SK-N-SH treated with all-trans-retinoic acid at 6 μM for 48 hours (cell line): Measurements from ENCODE around the gene CLCN4.

Source experiments
- ARNTL ChIP-seq: fragments of 450-650 bp; formaldehyde crosslinking; IDR thresholded peaks from 2 replicates; pipeline ENCODE4 v1.5.0; 2020; ENCODE audit warnings: low read depth, mild to moderate bottlenecking, moderate library complexity, borderline replicate concordance
- BACH2 ChIP-seq: fragments of 250-450 bp; sonication (Bioruptor Pico); IDR thresholded peaks from 2 replicates; pipeline ENCODE4 v1.9.0; 2021; ENCODE audit warnings: mild to moderate bottlenecking, borderline replicate concordance
- CREB5 ChIP-seq: fragments of 250-450 bp; sonication (Bioruptor Pico); IDR thresholded peaks from 2 replicates; pipeline ENCODE4 v1.5.1; 2020; ENCODE audit warnings: low read depth, mild to moderate bottlenecking, moderate library complexity
- ESRRG ChIP-seq: fragments of 250-450 bp; sonication (Bioruptor Pico); IDR thresholded peaks from 2 replicates; pipeline ENCODE4 v1.6.1; 2021; ENCODE audit warnings: mild to moderate bottlenecking
- GLIS3 ChIP-seq: fragments of 250-450 bp; sonication (Bioruptor Pico); IDR thresholded peaks from 2 replicates; pipeline ENCODE4 v1.5.0; 2020; ENCODE audit warnings: mild to moderate bottlenecking, moderate library complexity
- ISL1 ChIP-seq: fragments of 250-450 bp; sonication (Bioruptor Pico); IDR thresholded peaks from 2 replicates; pipeline ENCODE4 v2.1.2; 2022; ENCODE audit warnings: mild to moderate bottlenecking, moderate library complexity
- POU6F1 ChIP-seq: fragments of 250-450 bp; sonication (Bioruptor Pico); IDR thresholded peaks from 2 replicates; pipeline ENCODE4 v1.8.0; 2021; ENCODE audit warnings: low read depth, mild to moderate bottlenecking, moderate library complexity, borderline replicate concordance
- RARB ChIP-seq: fragments of 250-450 bp; sonication (Bioruptor Pico); IDR thresholded peaks from 2 replicates; pipeline ENCODE4 v1.8.0; 2021; ENCODE audit warnings: mild to moderate bottlenecking, moderate library complexity
- SNAI2 ChIP-seq: fragments of 250-450 bp; sonication (Bioruptor Pico); IDR thresholded peaks from 2 replicates; pipeline ENCODE4 v1.5.0; 2020; ENCODE audit warnings: mild to moderate bottlenecking, moderate library complexity
- ZFP3 ChIP-seq: fragments of 250-450 bp; sonication (Bioruptor Pico); IDR thresholded peaks from 2 replicates; pipeline ENCODE4 v1.5.0; 2020; ENCODE audit warnings: mild to moderate bottlenecking, moderate library complexity
- ZFP30 ChIP-seq: fragments of 450-650 bp; formaldehyde crosslinking; IDR thresholded peaks from 2 replicates; pipeline ENCODE4 v1.5.0; 2022; ENCODE audit warnings: mild to moderate bottlenecking, moderate library complexity
- TF ChIP-seq, protein P1 (sequence below): fragments of 250-450 bp; sonication (Bioruptor Pico); IDR thresholded peaks from 2 replicates; pipeline ENCODE4 v1.8.0; 2020; ENCODE audit warnings: mild to moderate bottlenecking, moderate library complexity, borderline replicate concordance

DNA sequence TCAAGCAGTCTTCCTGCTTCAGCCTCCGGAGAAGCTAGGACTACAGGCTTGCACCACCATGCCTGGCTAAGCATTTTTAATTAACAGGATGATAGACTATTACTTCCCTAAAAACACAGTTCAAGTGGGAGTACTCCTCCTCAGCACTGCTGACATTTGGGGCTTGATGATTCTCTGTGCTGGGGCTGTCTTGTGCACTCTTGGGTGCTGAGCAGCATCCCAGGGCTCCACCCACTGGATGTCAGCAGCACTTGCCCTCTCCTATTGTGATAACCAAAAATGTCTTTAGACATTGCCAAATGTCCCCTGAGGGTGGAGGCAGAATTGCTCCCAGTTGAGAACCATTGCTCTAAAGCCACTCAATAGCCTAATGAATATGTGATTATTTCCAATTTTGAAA lies 60.4 kb downstream of the CLCN4 start:
- TF ChIP-seq GLIS3 (CRISPR knock-in tag): no peak
- no peak for TF ChIP-seq ESRRG (CRISPR knock-in tag)
- TF ChIP-seq ARNTL: no peak
- TF ChIP-seq, protein P1, sequence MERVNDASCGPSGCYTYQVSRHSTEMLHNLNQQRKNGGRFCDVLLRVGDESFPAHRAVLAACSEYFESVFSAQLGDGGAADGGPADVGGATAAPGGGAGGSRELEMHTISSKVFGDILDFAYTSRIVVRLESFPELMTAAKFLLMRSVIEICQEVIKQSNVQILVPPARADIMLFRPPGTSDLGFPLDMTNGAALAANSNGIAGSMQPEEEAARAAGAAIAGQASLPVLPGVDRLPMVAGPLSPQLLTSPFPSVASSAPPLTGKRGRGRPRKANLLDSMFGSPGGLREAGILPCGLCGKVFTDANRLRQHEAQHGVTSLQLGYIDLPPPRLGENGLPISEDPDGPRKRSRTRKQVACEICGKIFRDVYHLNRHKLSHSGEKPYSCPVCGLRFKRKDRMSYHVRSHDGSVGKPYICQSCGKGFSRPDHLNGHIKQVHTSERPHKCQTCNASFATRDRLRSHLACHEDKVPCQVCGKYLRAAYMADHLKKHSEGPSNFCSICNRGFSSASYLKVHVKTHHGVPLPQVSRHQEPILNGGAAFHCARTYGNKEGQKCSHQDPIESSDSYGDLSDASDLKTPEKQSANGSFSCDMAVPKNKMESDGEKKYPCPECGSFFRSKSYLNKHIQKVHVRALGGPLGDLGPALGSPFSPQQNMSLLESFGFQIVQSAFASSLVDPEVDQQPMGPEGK: no peak
- no peak for TF ChIP-seq RARB (CRISPR knock-in tag)
- TF ChIP-seq CREB5 (CRISPR knock-in tag): no peak
- no peak for TF ChIP-seq SNAI2 (CRISPR knock-in tag)
- TF ChIP-seq ZFP3 (CRISPR knock-in tag): no peak
- TF ChIP-seq POU6F1: no peak
- no peak for TF ChIP-seq ISL1 (CRISPR knock-in tag)
- no peak for TF ChIP-seq ZFP30
- TF ChIP-seq BACH2: no peak
